GM21619 (cell line): Measurements from ENCODE around the gene ESR2.
"Not testable (repeated sequence)": the region's sequence is repeated elsewhere in the genome, so short reads cannot be mapped to it uniquely, and the experiment has no call there.

Experiments
- ATAC-seq: cut with Tn5 transposase; IDR thresholded peaks from one replicate; pipeline ENCODE4 v1.9.1; 2021; ENCODE audit not compliant: unreplicated experiment

The ESR2 gene

GRCh38 chr14:64149921-64150320 lies 144.2 kb downstream of the ESR2 start:
- ATAC-seq = no peak

- no peak for ATAC-seq
Measured at GRCh38 chr14:64147126-64147790, 146.9 kb downstream of the ESR2 start.

GRCh38 chr14:64137657-64138290 lies 156.4 kb downstream of the ESR2 start:
- no peak for ATAC-seq

GRCh38 chr14:64126548-64126947 lies 167.6 kb downstream of the ESR2 start:
- no peak for ATAC-seq

GRCh38 chr14:64125270-64125669 lies 168.9 kb downstream of the ESR2 start:
- ATAC-seq = no peak

GRCh38 chr14:64123241-64123822 lies 170.8 kb downstream of the ESR2 start:
- ATAC-seq = no peak

- no peak for ATAC-seq
Measured at GRCh38 chr14:64119980-64120379, 174.2 kb downstream of the ESR2 start.

GRCh38 chr14:64119500-64119899 lies 174.7 kb downstream of the ESR2 start:
- ATAC-seq = no peak

- no peak for ATAC-seq
Measured at GRCh38 chr14:64118892-64119291, 175.3 kb downstream of the ESR2 start.

- ATAC-seq = not testable (repeated sequence)
Measured at GRCh38 chr14:64118403-64118742, 175.8 kb downstream of the ESR2 start.

- ATAC-seq = no peak
Measured at GRCh38 chr14:64117671-64118402, 176.3 kb downstream of the ESR2 start.

- no peak for ATAC-seq
Measured at GRCh38 chr14:64115401-64115800, 178.8 kb downstream of the ESR2 start.

- no peak for ATAC-seq
Measured at GRCh38 chr14:64114796-64115195, 179.4 kb downstream of the ESR2 start.

GRCh38 chr14:64114166-64114565 lies 180.0 kb downstream of the ESR2 start:
- ATAC-seq = no peak

- no peak for ATAC-seq
Measured at GRCh38 chr14:64112867-64113678, 181.1 kb downstream of the ESR2 start.

GRCh38 chr14:64110802-64111201 lies 183.4 kb downstream of the ESR2 start:
- no peak for ATAC-seq

- no peak for ATAC-seq
Measured at GRCh38 chr14:64109819-64110554, 184.2 kb downstream of the ESR2 start.

GRCh38 chr14:64107438-64107837 lies 186.7 kb downstream of the ESR2 start:
- ATAC-seq = no peak

- no peak for ATAC-seq
Measured at GRCh38 chr14:64098120-64098519, 196.1 kb downstream of the ESR2 start.

GRCh38 chr14:64095620-64096019 lies 198.6 kb downstream of the ESR2 start:
- no peak for ATAC-seq
